HCT116 (cell line): ENCODE data around the gene TNFAIP3. TPM values are rescaled to one million over a fixed set of nuclear protein-coding genes. Genes with fewer than 3 reads are reported as not detected.

ENCODE experiments used
- ATAC-seq: fragments of 200-7000 bp; cut with Tn5 transposase; 2 replicates; pipeline ENCODE4 v1.9.1; 2020; ENCODE audit warnings: mild to moderate bottlenecking, moderate library complexity
- BruUV-seq: library from RNA; stranded (reverse); fragments of 400-500 nt; replicated peaks from 2 replicates; lab custom pipeline; 2021; lab: Mats Ljungman, UMichigan
- CTCF ChIA-PET: fragments of 300-600 bp; sonication (Branson Sonifier 250); formaldehyde crosslinking; loops from one replicate; lab custom pipeline; 2021; ENCODE audit warnings: antibody characterized with exemption; lab: Charles Lee
- POLR2A ChIA-PET: fragments of 300-600, 350-600 bp; sonication (Branson Sonifier 250); formaldehyde crosslinking; loops from one replicate; lab custom pipeline; 2021; ENCODE audit warnings: antibody characterized with exemption; lab: Charles Lee
- RAD21 ChIA-PET, 2 experiments: fragments of 300-600 bp; sonication (Branson Sonifier 250); formaldehyde crosslinking; loops; one replicate each; lab custom pipeline; 2023; ENCODE audit warnings: low total read pairs in 2 of 2; ENCODE audit not compliant: uncharacterized antibody in 2 of 2, unreplicated experiment in 2 of 2, low non-redundant PET in 1 of 2; lab: Charles Lee
- DNase-seq: peaks from one replicate; pipeline ENCODE4 v3.0.0-alpha.2; 2010; ENCODE audit warnings: low read depth, low spot score
- H2AFZ ChIP-seq: fragments of 200-600 bp; shearing (Covaris generic), sonication (generic); 2 replicates; pipeline ENCODE4 v1.6.1; 2017; ENCODE audit warnings: low read depth, mixed run types, mixed read lengths, antibody characterized with exemption, low read length; ENCODE audit not compliant: poor library complexity, severe bottlenecking
- H3K27ac ChIP-seq: 2 replicates; pipeline ENCODE4 v1.5.1; 2012; ENCODE audit warnings: low read depth, low read length
- H3K27me3 ChIP-seq: fragments of 200-600 bp; sonication (generic); 2 replicates; pipeline ENCODE4 v1.6.1; 2016; ENCODE audit warnings: mixed run types, low read length, mixed read lengths; ENCODE audit not compliant: insufficient read depth
- H3K36me3 ChIP-seq, 2 experiments: fragments of 200-500 bp in 1 of 2; fragments of 200-600 bp in 1 of 2; sonication (Bioruptor generic) in 1 of 2; sonication (generic) in 1 of 2; 2 replicates each; pipeline versions ENCODE4 v1.5.1 to v1.6.1; 2014 to 2016; ENCODE audit warnings: low read length in 2 of 2, inconsistent platforms in 1 of 2, mixed read lengths in 1 of 2, mixed run types in 1 of 2; ENCODE audit not compliant: insufficient read depth in 2 of 2, control insufficient read depth in 1 of 2
- H3K4me1 ChIP-seq, 2 experiments: fragments of 200-600 bp in 1 of 2; sonication (generic) in 1 of 2; 2 replicates each; pipeline versions ENCODE4 v1.5.1 to v1.6.1; 2012 to 2017; ENCODE audit warnings: low read length in 2 of 2, inconsistent platforms in 1 of 2, mild to moderate bottlenecking in 1 of 2, mixed read lengths in 1 of 2, mixed run types in 1 of 2, moderate library complexity in 1 of 2; ENCODE audit not compliant: insufficient read depth in 2 of 2, control insufficient read depth in 1 of 2
- H3K4me2 ChIP-seq: fragments of 200-600 bp; sonication (generic); 2 replicates; pipeline ENCODE4 v1.6.1; 2017; ENCODE audit warnings: mixed run types, low read length, mixed read lengths
- H3K4me3 ChIP-seq, 2 experiments: fragments of 200-600 bp in 1 of 2; sonication (generic) in 1 of 2; replicated peaks in 1 of 2; 2 replicates each; pipeline ENCODE4 v1.5.1; 2011 to 2016; ENCODE audit warnings: low read length in 2 of 2, control low read depth in 1 of 2, low read depth in 1 of 2, mild to moderate bottlenecking in 1 of 2, mixed read lengths in 1 of 2, mixed run types in 1 of 2
- H3K79me2 ChIP-seq: fragments of 200-600 bp; sonication (generic); 2 replicates; pipeline ENCODE4 v1.6.1; 2017; ENCODE audit warnings: mild to moderate bottlenecking, mixed run types, low read length, moderate library complexity, mixed read lengths; ENCODE audit not compliant: insufficient read depth
- H3K9ac ChIP-seq: fragments of 200-600 bp; sonication (generic); 2 replicates; pipeline ENCODE4 v1.6.1; 2016; ENCODE audit warnings: low read length, mixed read lengths
- H3K9me2 ChIP-seq: fragments of 200-600 bp; sonication (generic), shearing (Covaris generic); 2 replicates; pipeline ENCODE4 v1.6.1; 2017; ENCODE audit warnings: mixed run types, mild to moderate bottlenecking, moderate library complexity; ENCODE audit not compliant: insufficient read depth
- H3K9me3 ChIP-seq, 2 experiments: fragments of 200-500 bp in 1 of 2; fragments of 200-600 bp in 1 of 2; sonication (Bioruptor generic) in 1 of 2; sonication (generic) in 1 of 2; 2 replicates each; pipeline ENCODE4 v1.6.1; 2014 to 2017; ENCODE audit warnings: low read length in 2 of 2, mixed read lengths in 2 of 2, inconsistent platforms in 1 of 2, low read depth in 1 of 2, mild to moderate bottlenecking in 1 of 2, mixed run types in 1 of 2, moderate library complexity in 1 of 2; ENCODE audit not compliant: control insufficient read depth in 1 of 2, insufficient read depth in 1 of 2
- H4K20me1 ChIP-seq: fragments of 200-600 bp; sonication (generic), shearing (Covaris generic); 2 replicates; pipeline ENCODE4 v1.6.1; 2017; ENCODE audit warnings: mixed run types, mild to moderate bottlenecking, moderate library complexity; ENCODE audit not compliant: insufficient read depth
- CBX3 ChIP-seq: IDR thresholded peaks from 2 replicates; pipeline ENCODE4 v1.6.1; 2012; ENCODE audit warnings: low read depth
- CEBPB ChIP-seq: IDR thresholded peaks from 2 replicates; pipeline ENCODE4 v1.6.1; 2012; ENCODE audit warnings: low read depth
- ELF1 ChIP-seq: IDR thresholded peaks from 2 replicates; pipeline ENCODE4 v1.6.1; 2012; ENCODE audit warnings: low read depth, borderline replicate concordance
- FOSL1 ChIP-seq: IDR thresholded peaks from 2 replicates; pipeline ENCODE4 v1.6.1; 2012; ENCODE audit warnings: low read depth
- POLR2A ChIP-seq: IDR thresholded peaks from 2 replicates; pipeline ENCODE4 v1.7.0; 2011; ENCODE audit warnings: borderline replicate concordance; ENCODE audit not compliant: insufficient read depth, insufficient read length; ENCODE audit errors: extremely low read depth
- POLR2AphosphoS5 ChIP-seq: IDR thresholded peaks from 2 replicates; pipeline ENCODE4 v1.6.1; 2011; ENCODE audit warnings: mild to moderate bottlenecking, low read depth, low read length, moderate library complexity
- SIN3A ChIP-seq: IDR thresholded peaks from 2 replicates; pipeline ENCODE4 v1.6.1; 2012; ENCODE audit warnings: low read depth
- SRF ChIP-seq: IDR thresholded peaks from 2 replicates; pipeline ENCODE4 v1.6.1; 2012; ENCODE audit warnings: low read depth
- ZBTB33 ChIP-seq: IDR thresholded peaks from 2 replicates; pipeline ENCODE4 v1.6.1; 2011; ENCODE audit warnings: mild to moderate bottlenecking, low read length, moderate library complexity; ENCODE audit not compliant: insufficient replicate concordance; ENCODE audit errors: extremely low read depth
- intact Hi-C: fragments of 100-400 bp; cut with micrococcal nuclease; formaldehyde crosslinking; loops from 2 replicates; pipeline ENCODE4 v1.10.0; 2022
- total RNA-seq: library from RNA; stranded (reverse); gene quantifications from one replicate; pipeline ENCODE4 v1.2.1, GENCODE V29; 2021; ENCODE audit not compliant: unreplicated experiment
- TF ChIP-seq, protein P1 (sequence below), 3 experiments: fragments of 200-600 bp in 1 of 3; sonication (generic) in 1 of 3; IDR thresholded peaks in 2 of 3; conservative IDR thresholded peaks in 1 of 3; 2 replicates each; pipeline ENCODE4 v1.5.1; 2012 to 2017; ENCODE audit warnings: low read depth in 2 of 3, low read length in 2 of 3, antibody characterized with exemption in 1 of 3, borderline replicate concordance in 1 of 3, control low read depth in 1 of 3, mild to moderate bottlenecking in 1 of 3, mixed read lengths in 1 of 3, mixed run types in 1 of 3, moderate library complexity in 1 of 3; ENCODE audit not compliant: insufficient read depth in 1 of 3
- TF ChIP-seq, protein P2 (sequence below): IDR thresholded peaks from 2 replicates; pipeline ENCODE4 v1.6.1; 2012

TNFAIP3 gene
- total RNA-seq, 1 experiment from 2014 or later: 4.4 TPM

DNA sequence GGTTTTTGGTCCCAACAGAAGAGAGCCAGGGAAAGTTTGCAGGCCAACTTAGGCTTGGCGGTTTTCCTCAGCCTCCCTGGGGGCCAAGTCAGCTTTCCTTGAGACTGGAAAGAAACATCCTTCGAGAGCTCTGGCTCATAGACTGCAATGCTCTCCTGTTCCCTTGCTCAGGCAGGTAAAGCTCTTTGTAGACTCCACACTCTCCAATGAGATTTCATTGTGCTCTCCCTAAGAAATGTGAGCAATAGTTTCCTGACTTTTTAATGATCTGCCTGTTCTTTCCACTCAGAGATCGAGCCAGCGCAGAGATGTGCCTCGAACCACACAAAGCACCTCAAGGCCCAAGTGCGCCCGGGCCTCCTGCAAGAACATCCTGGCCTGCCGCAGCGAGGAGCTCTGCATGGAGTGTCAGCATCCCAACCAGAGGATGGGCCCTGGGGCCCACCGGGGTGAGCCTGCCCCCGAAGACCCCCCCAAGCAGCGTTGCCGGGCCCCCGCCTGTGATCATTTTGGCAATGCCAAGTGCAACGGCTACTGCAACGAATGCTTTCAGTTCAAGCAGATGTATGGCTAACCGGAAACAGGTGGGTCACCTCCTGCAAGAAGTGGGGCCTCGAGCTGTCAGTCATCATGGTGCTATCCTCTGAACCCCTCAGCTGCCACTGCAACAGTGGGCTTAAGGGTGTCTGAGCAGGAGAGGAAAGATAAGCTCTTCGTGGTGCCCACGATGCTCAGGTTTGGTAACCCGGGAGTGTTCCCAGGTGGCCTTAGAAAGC is 13.9 kb downstream of the TNFAIP3 start:
- Histone ChIP-seq H3K79me2 (no peaks in the 10 kb centered on the region), H3K36me3 (peaks cover 6 to 7% of the 10 kb centered on the region in 2 experiments; a peak in 3 of 4 replicates), H2AFZ (no peak overlapping the region), H3K27me3 (no peaks in the 10 kb centered on the region), H3K4me1 (no peaks in the 10 kb centered on the region), H3K9ac (no peak overlapping the region), H3K27ac (no peak overlapping the region), H4K20me1 (no peaks in the 10 kb centered on the region), H3K9me3 (no peaks in the 10 kb centered on the region), H3K4me3 (no peak overlapping the region), H3K9me2 (no peaks in the 10 kb centered on the region), H3K4me2 (no peak overlapping the region)
- ChIA-PET CTCF (interaction anchor here (0.8 kb wide), 1 partner anchor 14 kb away, joined by 3 read pairs; the partner anchor contains the start of gene TNFAIP3), RAD21 (no interaction called here), POLR2A (no interaction called here)
- DNase-seq: no peak
- TF ChIP-seq SRF: no peak
- TF ChIP-seq POLR2A: no peak
- no peak for TF ChIP-seq CBX3
- TF ChIP-seq, protein P1, sequence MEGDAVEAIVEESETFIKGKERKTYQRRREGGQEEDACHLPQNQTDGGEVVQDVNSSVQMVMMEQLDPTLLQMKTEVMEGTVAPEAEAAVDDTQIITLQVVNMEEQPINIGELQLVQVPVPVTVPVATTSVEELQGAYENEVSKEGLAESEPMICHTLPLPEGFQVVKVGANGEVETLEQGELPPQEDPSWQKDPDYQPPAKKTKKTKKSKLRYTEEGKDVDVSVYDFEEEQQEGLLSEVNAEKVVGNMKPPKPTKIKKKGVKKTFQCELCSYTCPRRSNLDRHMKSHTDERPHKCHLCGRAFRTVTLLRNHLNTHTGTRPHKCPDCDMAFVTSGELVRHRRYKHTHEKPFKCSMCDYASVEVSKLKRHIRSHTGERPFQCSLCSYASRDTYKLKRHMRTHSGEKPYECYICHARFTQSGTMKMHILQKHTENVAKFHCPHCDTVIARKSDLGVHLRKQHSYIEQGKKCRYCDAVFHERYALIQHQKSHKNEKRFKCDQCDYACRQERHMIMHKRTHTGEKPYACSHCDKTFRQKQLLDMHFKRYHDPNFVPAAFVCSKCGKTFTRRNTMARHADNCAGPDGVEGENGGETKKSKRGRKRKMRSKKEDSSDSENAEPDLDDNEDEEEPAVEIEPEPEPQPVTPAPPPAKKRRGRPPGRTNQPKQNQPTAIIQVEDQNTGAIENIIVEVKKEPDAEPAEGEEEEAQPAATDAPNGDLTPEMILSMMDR (IDR thresholded peaks at IDR 0.05 in 2 of 3, conservative IDR thresholded peaks at IDR 0.05 in 1 of 3; ENCODE audit: borderline replicate concordance in 1 of 3, insufficient read depth in 1 of 3, low read depth in 2 of 3, low read length in 2 of 3): no peak
- TF ChIP-seq CEBPB: no peak
- no peak for TF ChIP-seq POLR2AphosphoS5
- no peak for TF ChIP-seq FOSL1
- no peak for TF ChIP-seq ELF1
- TF ChIP-seq ZBTB33: no peak
- TF ChIP-seq, protein P2, sequence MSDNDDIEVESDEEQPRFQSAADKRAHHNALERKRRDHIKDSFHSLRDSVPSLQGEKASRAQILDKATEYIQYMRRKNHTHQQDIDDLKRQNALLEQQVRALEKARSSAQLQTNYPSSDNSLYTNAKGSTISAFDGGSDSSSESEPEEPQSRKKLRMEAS: no peak
- TF ChIP-seq SIN3A: no peak
- no TSS peak for BruUV-seq
- intact Hi-C loops: no loop called here
- ATAC-seq: no peak
